Epithelial cell of esophagus (primary cell): ENCODE results near the gene CACHD1.
A peak's percentile ranks its signal among the peaks of the same experiment; 100 is the strongest.
"Not testable (repeated sequence)": the region's sequence is repeated elsewhere in the genome, so short reads cannot be mapped to it uniquely, and the experiment has no call there.

ENCODE experiments used
- DNase-seq: peaks from one replicate; pipeline ENCODE4 v3.0.0; 2010; ENCODE audit warnings: low read depth
- H3K4me3 ChIP-seq: 2 replicates; pipeline ENCODE4 v1.5.1; 2011; ENCODE audit warnings: mild to moderate bottlenecking, low read length, control low read depth
- CTCF ChIP-seq: IDR thresholded peaks from 2 replicates; pipeline ENCODE4 v1.5.1; 2011; ENCODE audit warnings: low read depth, mild to moderate bottlenecking, low read length, control low read depth, inconsistent platforms; ENCODE audit not compliant: insufficient read depth; ENCODE audit errors: missing control alignments

CACHD1 gene

GRCh38 chr1:64511044-64511443 lies 41.1 kb downstream of the CACHD1 start:
- DNase-seq: no peak
- no peak for TF ChIP-seq CTCF
- H3K4me3 ChIP-seq: no peak overlapping the region

- H3K4me3 ChIP-seq, DNase-seq: not testable (repeated sequence)
Measured at GRCh38 chr1:64512206-64512605, 42.3 kb downstream of the CACHD1 start.

- TF ChIP-seq CTCF: no peak
Measured at GRCh38 chr1:64513545-64513944, 43.6 kb downstream of the CACHD1 start.

GRCh38 chr1:64514197-64514765 lies 44.4 kb downstream of the CACHD1 start:
- DNase-seq: no peak
- H3K4me3 ChIP-seq: no peak overlapping the region
- no peak for TF ChIP-seq CTCF

More at GRCh38 chr1:64513545-64513944, 43.6 kb downstream of the CACHD1 start:
- no peak overlapping the region for H3K4me3 ChIP-seq
- no peak for DNase-seq

GRCh38 chr1:64515427-64515826 lies 45.5 kb downstream of the CACHD1 start:
- H3K4me3 ChIP-seq: no peak overlapping the region
- no peak for TF ChIP-seq CTCF
- peak; percentile 59 for DNase-seq

GRCh38 chr1:64516301-64516700 lies 46.4 kb downstream of the CACHD1 start:
- no peak for TF ChIP-seq CTCF
- H3K4me3 ChIP-seq: no peak overlapping the region
- peak; percentile 72 for DNase-seq

GRCh38 chr1:64516803-64517568 lies 47.1 kb downstream of the CACHD1 start:
- peak; percentile 21 for DNase-seq
- no peak for TF ChIP-seq CTCF
- H3K4me3 ChIP-seq: no peak overlapping the region
